MCF 10A (cell line): ENCODE data around the gene ATXN10. TPM values are rescaled to one million over a fixed set of nuclear protein-coding genes. Genes with fewer than 3 reads are reported as not detected.

ENCODE experiments used
- BruUV-seq: library from RNA; stranded (reverse); fragments of 400-500 nt; replicated peaks from 2 replicates; lab custom pipeline; 2021; lab: Mats Ljungman, UMichigan
- CTCF ChIA-PET: fragments of 300-600 bp; sonication (Branson Sonifier 250); formaldehyde crosslinking; extraction: SDS; loops from one replicate; lab custom pipeline; 2021; ENCODE audit warnings: antibody characterized with exemption, inconsistent platforms; lab: Yijun Ruan, JAX
- POLR2A ChIA-PET: fragments of 300-600, 350-650 bp; sonication (Branson Sonifier 250); formaldehyde crosslinking; extraction: SDS; loops from one replicate; lab custom pipeline; 2020; ENCODE audit warnings: antibody characterized with exemption, inconsistent platforms; lab: Yijun Ruan, JAX
- DNase-seq: peaks from one replicate; pipeline ENCODE4 v3.0.0-alpha.2; 2018; ENCODE audit not compliant: unreplicated experiment
- H3K27ac Mint-ChIP-seq: one replicate; pipeline ENCODE4 v1.8.0; 2022; ENCODE audit warnings: mild to moderate bottlenecking, low read depth, mixed read lengths; ENCODE audit not compliant: unreplicated experiment
- H3K27me3 Mint-ChIP-seq: one replicate; pipeline ENCODE4 v1.8.0; 2022; ENCODE audit warnings: mixed read lengths; ENCODE audit not compliant: insufficient read depth, unreplicated experiment
- H3K36me3 Mint-ChIP-seq: one replicate; pipeline ENCODE4 v1.8.0; 2022; ENCODE audit warnings: mild to moderate bottlenecking, moderate library complexity, mixed read lengths; ENCODE audit not compliant: insufficient read depth, unreplicated experiment
- H3K4me1 Mint-ChIP-seq: one replicate; pipeline ENCODE4 v1.8.0; 2022; ENCODE audit warnings: mixed read lengths; ENCODE audit not compliant: insufficient read depth, unreplicated experiment
- H3K4me3 Mint-ChIP-seq: one replicate; pipeline ENCODE4 v1.8.0; 2022; ENCODE audit warnings: mild to moderate bottlenecking, moderate library complexity, mixed read lengths; ENCODE audit not compliant: unreplicated experiment
- H3K9me3 Mint-ChIP-seq: one replicate; pipeline ENCODE4 v1.8.0; 2022; ENCODE audit warnings: mixed read lengths; ENCODE audit not compliant: unreplicated experiment
- intact Hi-C: fragments of 100-400 bp; cut with micrococcal nuclease; formaldehyde crosslinking; loops from 2 replicates; pipeline ENCODE4 v1.14.1; 2022
- total RNA-seq: library from RNA; stranded (reverse); gene quantifications from 2 replicates; pipeline ENCODE4 v1.2.3, GENCODE V29; 2022
- TF ChIP-seq, protein P1 (sequence below): fragments of 200-600 bp; IDR thresholded peaks from one replicate; pipeline ENCODE4 v1.8.0; 2022; ENCODE audit warnings: antibody characterized with exemption, mild to moderate bottlenecking; ENCODE audit not compliant: unreplicated experiment

The ATXN10 gene
- total RNA-seq, 1 experiment from 2014 or later: 193 TPM

DNA sequence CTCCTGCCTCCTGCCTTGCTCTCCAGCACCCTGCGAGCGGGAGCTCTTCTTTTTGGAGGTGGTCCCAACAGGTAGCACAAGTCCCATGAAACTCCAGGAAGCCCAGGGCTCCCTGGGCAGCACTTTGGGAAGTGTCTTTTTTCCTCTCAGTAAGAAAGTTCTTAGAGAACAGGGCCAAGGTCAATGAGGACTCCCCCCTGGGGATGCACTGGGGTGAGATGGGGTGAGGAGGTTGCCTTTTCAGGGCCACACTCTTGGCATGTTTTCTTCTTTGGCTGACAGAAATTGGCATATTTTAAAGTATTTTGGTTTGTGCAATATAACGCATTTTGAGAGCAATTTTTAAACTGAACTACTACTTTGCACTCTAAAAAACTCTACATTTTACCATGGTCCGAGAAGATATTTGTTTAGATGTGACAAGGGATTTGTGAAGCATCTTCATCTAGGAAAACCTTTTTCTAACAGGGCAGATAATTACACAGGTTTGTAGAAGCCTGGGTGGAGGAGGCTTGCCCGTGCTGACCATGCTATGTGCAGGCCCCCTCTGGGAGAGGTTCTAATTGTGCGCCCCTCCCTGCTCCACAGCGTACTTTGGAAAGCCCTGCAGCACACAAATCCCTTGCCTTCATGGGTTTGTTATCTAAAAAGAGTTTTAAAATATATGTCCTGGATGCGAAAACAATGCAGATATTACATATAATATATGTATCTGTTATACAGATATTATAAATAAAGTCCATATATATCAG lies 165.0 kb downstream of the ATXN10 start:
- no peak overlapping the region for H3K27ac Mint-ChIP-seq

DNA sequence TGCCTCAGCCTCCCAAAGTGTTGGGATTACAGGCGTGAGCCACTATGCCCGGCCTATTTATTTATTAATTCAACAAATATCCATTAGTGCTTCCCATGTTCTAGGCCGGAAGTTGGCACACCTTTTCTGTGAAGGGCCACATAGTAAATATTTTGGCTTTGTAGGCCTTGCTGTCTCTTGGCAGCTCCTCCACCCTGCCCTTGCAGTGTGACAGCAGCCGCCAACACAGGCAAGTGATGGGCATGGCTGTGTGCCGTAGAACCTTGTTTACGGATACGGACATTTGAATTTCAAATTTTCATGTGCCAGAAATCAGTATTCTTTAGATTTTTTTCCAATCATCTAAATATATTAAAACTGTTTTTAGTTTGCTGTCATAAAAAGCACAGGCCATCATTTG lies 165.9 kb downstream of the ATXN10 start:
- no peak overlapping the region for H3K27ac Mint-ChIP-seq
- POLR2A ChIA-PET: no interaction called here
- no TSS peak for BruUV-seq
- no peaks in the 10 kb centered on the region for H3K9me3 Mint-ChIP-seq
- intact Hi-C loops: no loop called here
- peaks cover 10% of the 10 kb centered on the region for H3K4me1 Mint-ChIP-seq
- no peak for DNase-seq
- CTCF ChIA-PET: interaction anchor here (0.7 to 1.5 kb wide), 3 partner anchors 10 to 259 kb away, joined by 3 to 8 read pairs (median 5); no protein-coding TSS in a partner anchor
- peaks cover 34% of the 10 kb centered on the region for H3K36me3 Mint-ChIP-seq
- TF ChIP-seq, protein P1, sequence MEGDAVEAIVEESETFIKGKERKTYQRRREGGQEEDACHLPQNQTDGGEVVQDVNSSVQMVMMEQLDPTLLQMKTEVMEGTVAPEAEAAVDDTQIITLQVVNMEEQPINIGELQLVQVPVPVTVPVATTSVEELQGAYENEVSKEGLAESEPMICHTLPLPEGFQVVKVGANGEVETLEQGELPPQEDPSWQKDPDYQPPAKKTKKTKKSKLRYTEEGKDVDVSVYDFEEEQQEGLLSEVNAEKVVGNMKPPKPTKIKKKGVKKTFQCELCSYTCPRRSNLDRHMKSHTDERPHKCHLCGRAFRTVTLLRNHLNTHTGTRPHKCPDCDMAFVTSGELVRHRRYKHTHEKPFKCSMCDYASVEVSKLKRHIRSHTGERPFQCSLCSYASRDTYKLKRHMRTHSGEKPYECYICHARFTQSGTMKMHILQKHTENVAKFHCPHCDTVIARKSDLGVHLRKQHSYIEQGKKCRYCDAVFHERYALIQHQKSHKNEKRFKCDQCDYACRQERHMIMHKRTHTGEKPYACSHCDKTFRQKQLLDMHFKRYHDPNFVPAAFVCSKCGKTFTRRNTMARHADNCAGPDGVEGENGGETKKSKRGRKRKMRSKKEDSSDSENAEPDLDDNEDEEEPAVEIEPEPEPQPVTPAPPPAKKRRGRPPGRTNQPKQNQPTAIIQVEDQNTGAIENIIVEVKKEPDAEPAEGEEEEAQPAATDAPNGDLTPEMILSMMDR: no peak
- H3K4me3 Mint-ChIP-seq: no peak overlapping the region
- H3K27me3 Mint-ChIP-seq: no peaks in the 10 kb centered on the region

More for the DNA sequence above, 165.0 kb downstream of the ATXN10 start:
- H3K36me3 Mint-ChIP-seq: peaks cover 27% of the 10 kb centered on the region
- no peak for DNase-seq
- ChIA-PET CTCF (no interaction called here), POLR2A (no interaction called here)
- TF ChIP-seq, protein P1: no peak
- peaks cover 17% of the 10 kb centered on the region for H3K4me1 Mint-ChIP-seq
- H3K9me3 Mint-ChIP-seq: no peaks in the 10 kb centered on the region
- H3K4me3 Mint-ChIP-seq: no peak overlapping the region
- no peaks in the 10 kb centered on the region for H3K27me3 Mint-ChIP-seq
- BruUV-seq: no TSS peak
- intact Hi-C loops: no loop called here

DNA sequence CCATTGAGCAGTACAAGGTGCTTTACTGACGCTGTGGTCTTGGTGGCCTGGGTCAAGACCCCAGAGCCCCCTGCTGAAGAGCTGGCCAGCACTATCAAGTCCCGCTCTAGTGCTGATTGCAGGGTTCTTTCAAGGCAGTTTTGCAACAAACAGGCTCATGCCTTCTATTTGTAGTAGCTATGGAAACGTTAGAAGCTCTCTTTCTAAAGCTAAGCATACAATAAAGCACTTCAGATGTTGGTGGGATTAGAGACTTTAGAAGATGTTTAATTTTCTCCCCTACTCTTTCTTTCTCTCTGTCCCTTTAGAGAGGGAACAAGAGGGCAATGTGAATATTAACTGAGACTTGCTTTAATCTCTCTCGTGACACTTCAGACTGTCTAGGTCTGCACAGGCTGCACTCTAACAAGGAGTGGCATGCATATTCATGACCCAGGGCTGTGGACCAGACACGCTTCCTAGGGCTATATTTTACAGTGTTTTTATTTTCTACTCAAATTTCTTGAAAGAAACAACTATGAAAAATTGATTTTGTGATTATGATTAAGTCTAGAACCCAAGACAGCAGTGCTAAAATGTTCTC lies 166.8 kb downstream of the ATXN10 start:
- CTCF ChIA-PET: interaction anchor here (1.0 to 1.5 kb wide), 2 partner anchors 25 to 260 kb away, joined by 5 to 8 read pairs; no protein-coding TSS in a partner anchor
- no TSS peak for BruUV-seq
- no peak for DNase-seq
- POLR2A ChIA-PET: no interaction called here
- intact Hi-C loops: no loop called here
- H3K27ac Mint-ChIP-seq: no peak overlapping the region
- no peak overlapping the region for H3K4me3 Mint-ChIP-seq
- H3K4me1 Mint-ChIP-seq: peaks cover 1% of the 10 kb centered on the region
- no peaks in the 10 kb centered on the region for H3K27me3 Mint-ChIP-seq
- no peaks in the 10 kb centered on the region for H3K9me3 Mint-ChIP-seq
- TF ChIP-seq, protein P1: no peak
- peaks cover 33% of the 10 kb centered on the region for H3K36me3 Mint-ChIP-seq

DNA sequence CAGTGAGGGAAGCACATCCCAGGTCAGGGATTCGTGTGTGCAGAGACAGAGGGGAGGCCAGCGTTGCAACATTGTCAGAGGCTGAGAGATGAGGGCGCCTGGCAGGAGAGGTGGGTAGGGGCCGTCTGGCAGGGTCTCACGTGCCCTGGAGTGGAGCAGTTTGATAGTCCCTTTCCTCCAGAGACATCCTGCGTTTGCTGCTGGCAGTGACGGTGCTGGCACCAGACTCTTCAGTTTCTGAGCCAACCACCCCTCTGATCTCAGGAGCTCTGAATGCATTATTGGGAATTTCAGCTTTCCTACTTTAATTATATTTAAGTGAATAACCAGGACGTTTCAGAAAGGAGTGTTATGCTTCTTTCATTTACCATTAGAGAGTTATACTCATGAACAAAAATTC lies 168.8 kb downstream of the ATXN10 start:
- no peak overlapping the region for H3K4me3 Mint-ChIP-seq
- H3K9me3 Mint-ChIP-seq: no peaks in the 10 kb centered on the region
- intact Hi-C loops: no loop called here
- CTCF ChIA-PET: no interaction called here
- no peak overlapping the region for H3K27ac Mint-ChIP-seq
- no TSS peak for BruUV-seq
- H3K36me3 Mint-ChIP-seq: peaks cover 43% of the 10 kb centered on the region
- TF ChIP-seq, protein P1: no peak
- POLR2A ChIA-PET: no interaction called here
- H3K4me1 Mint-ChIP-seq: no peaks in the 10 kb centered on the region
- no peaks in the 10 kb centered on the region for H3K27me3 Mint-ChIP-seq
- DNase-seq: no peak
